B cell (primary cell): Measurements from ENCODE around the gene RSBN1L. TPM values are rescaled to one million over a fixed set of nuclear protein-coding genes. Genes with fewer than 3 reads are reported as not detected.
A peak's percentile ranks its signal among the peaks of the same experiment; 100 is the strongest.

Source experiments
- ATAC-seq: fragments of 200-7000 bp; cut with Tn5 transposase; one replicate; pipeline ENCODE4 v1.10.0; 2021; ENCODE audit warnings: low read depth, mild to moderate bottlenecking, moderate number of reproducible peaks, moderate library complexity
- CTCF ChIA-PET: fragments of 350-600 bp; sonication (Branson Sonifier 250); formaldehyde crosslinking; loops from one replicate; lab custom pipeline; 2021; ENCODE audit warnings: antibody characterized with exemption, inconsistent platforms; lab: Charles Lee
- POLR2A ChIA-PET: fragments of 350-600 bp; sonication (Branson Sonifier 250); formaldehyde crosslinking; loops from one replicate; lab custom pipeline; 2021; ENCODE audit warnings: antibody characterized with exemption; lab: Charles Lee
- DNase-seq: peaks from one replicate; pipeline ENCODE4 v3.0.0; 2013
- H2AFZ ChIP-seq: 2 replicates; pipeline ENCODE4 v1.6.1; 2012; ENCODE audit warnings: mild to moderate bottlenecking, low read depth, low read length; ENCODE audit not compliant: insufficient read depth, poor library complexity, severe bottlenecking
- H3K27ac ChIP-seq, 2 donors: 1 replicate in 1 of 2; 2 replicates in 1 of 2; pipeline ENCODE4 v1.5.1; 2012 to 2013; ENCODE audit warnings: low read length in 2 of 2, mild to moderate bottlenecking in 2 of 2, moderate library complexity in 1 of 2
- H3K27me3 ChIP-seq, 4 experiments: fragments of 200-600 bp in 1 of 4; sonication (generic) in 1 of 4; replicated peaks in 1 of 4; 1 replicate in 2 of 4; 2 replicates in 2 of 4; pipeline versions ENCODE4 v1.6.1 to v1.7.0; 2013 to 2016; ENCODE audit warnings: low read length in 3 of 4, mild to moderate bottlenecking in 2 of 4, mixed read lengths in 1 of 4, moderate library complexity in 1 of 4; ENCODE audit not compliant: insufficient read depth in 4 of 4, control insufficient read depth in 3 of 4; ENCODE audit errors: control extremely low read depth in 1 of 4
- H3K36me3 ChIP-seq, 2 experiments: replicated peaks in 1 of 2; 1 replicate in 1 of 2; 2 replicates in 1 of 2; pipeline versions ENCODE4 v1.6.1 to v1.7.1; 2013; ENCODE audit warnings: low read length in 1 of 2; ENCODE audit not compliant: insufficient read depth in 2 of 2, control insufficient read depth in 1 of 2; ENCODE audit errors: control extremely low read depth in 1 of 2, extremely low read depth in 1 of 2
- H3K4me1 ChIP-seq, 2 donors: fragments of 200-600 bp in 1 of 2; sonication (generic) in 1 of 2; 1 replicate in 1 of 2; 2 replicates in 1 of 2; pipeline versions ENCODE4 v1.5.1 to v1.6.1; 2013 to 2017; ENCODE audit warnings: low read length in 2 of 2; ENCODE audit not compliant: control insufficient read depth in 2 of 2, insufficient read depth in 2 of 2
- H3K4me2 ChIP-seq: replicated peaks from 2 replicates; pipeline ENCODE3; 2012; ENCODE audit warnings: mild to moderate bottlenecking, low read depth, low read length; ENCODE audit not compliant: poor library complexity, severe bottlenecking
- H3K4me3 ChIP-seq, 5 experiments: fragments of 200-600 bp in 1 of 5; sonication (generic) in 1 of 5; 1 replicate in 3 of 5; 2 replicates in 2 of 5; pipeline versions ENCODE4 v1.5.1 to v1.7.0; 2011 to 2016; ENCODE audit warnings: low read length in 4 of 5, mild to moderate bottlenecking in 4 of 5, low read depth in 2 of 5, control low read depth in 1 of 5, moderate library complexity in 1 of 5; ENCODE audit not compliant: insufficient read depth in 1 of 5; ENCODE audit errors: control extremely low read depth in 1 of 5, extremely low read depth in 1 of 5
- H3K79me2 ChIP-seq: fragments of 200-600 bp; sonication (generic); one replicate; pipeline ENCODE4 v1.6.0; 2016; ENCODE audit warnings: low read length; ENCODE audit not compliant: control insufficient read depth, insufficient read depth
- H3K9ac ChIP-seq: fragments of 200-600 bp; sonication (generic); 2 replicates; pipeline ENCODE4 v1.6.1; 2017; ENCODE audit warnings: mild to moderate bottlenecking, low read length, moderate library complexity
- H3K9me3 ChIP-seq, 3 donors: one replicate each; pipeline versions ENCODE4 v1.6.1 to v1.7.1; 2013; ENCODE audit warnings: low read length in 2 of 3; ENCODE audit not compliant: control insufficient read depth in 2 of 3, insufficient read depth in 1 of 3; ENCODE audit errors: control extremely low read depth in 1 of 3
- H4K20me1 ChIP-seq: 2 replicates; pipeline ENCODE4 v1.6.0; 2012; ENCODE audit warnings: mild to moderate bottlenecking, low read length; ENCODE audit not compliant: insufficient read depth, control insufficient read depth, poor library complexity, severe bottlenecking
- H3K27ac Mint-ChIP-seq: one replicate; pipeline ENCODE4 v1.8.0; 2021; ENCODE audit warnings: mixed read lengths
- H3K27me3 Mint-ChIP-seq: one replicate; pipeline ENCODE4 v1.8.0; 2021; ENCODE audit warnings: mixed read lengths
- H3K4me1 Mint-ChIP-seq: one replicate; pipeline ENCODE4 v1.8.0; 2021; ENCODE audit warnings: mixed read lengths
- H3K4me3 Mint-ChIP-seq: one replicate; pipeline ENCODE4 v1.8.0; 2021; ENCODE audit warnings: mixed read lengths
- H3K9me3 Mint-ChIP-seq: one replicate; pipeline ENCODE4 v1.8.0; 2022; ENCODE audit warnings: mixed read lengths; ENCODE audit not compliant: insufficient read depth
- CTCF ChIP-seq: fragments of 200-600 bp; IDR thresholded peaks from one replicate; pipeline ENCODE4 v1.8.0; 2022; ENCODE audit warnings: antibody characterized with exemption, mild to moderate bottlenecking
- EZH2 ChIP-seq: IDR thresholded peaks from 2 replicates; pipeline ENCODE4 v1.6.1; 2012; ENCODE audit warnings: borderline replicate concordance, low read depth, mild to moderate bottlenecking, moderate library complexity, low read length; ENCODE audit not compliant: insufficient read depth, poor library complexity, severe bottlenecking
- WGBS: methylation state at CpG from one replicate; pipeline ENCODE4 v1.1.5; 2013; ENCODE audit warnings: missing lambda C conversion rate; ENCODE audit not compliant: insufficient coverage; 5-methylcytosine and 5-hydroxymethylcytosine counted together
- intact Hi-C: fragments of 100-400 bp; cut with micrococcal nuclease; formaldehyde crosslinking; loops from one replicate; pipeline ENCODE4 v1.10.0; 2022
- polyA minus RNA-seq: library from RNA; depleted of rRNA, polyadenylated mRNA; stranded (reverse); fragments of >200 nt; gene quantifications from 2 replicates; pipeline ENCODE4 v1.2.3, GENCODE V29; 2012
- polyA plus RNA-seq: library from polyadenylated mRNA; depleted of rRNA; stranded (reverse); fragments of >200 nt; gene quantifications from 2 replicates; pipeline ENCODE4 v1.2.3, GENCODE V29; 2012
- total RNA-seq, 2 donors: library from RNA; stranded (reverse); fragments of 120-200 nt in 1 of 2; gene quantifications; 1 replicate in 1 of 2; 2 replicates in 1 of 2; pipeline versions ENCODE4 v1.2.3 to v1.2.4, GENCODE V29; 2013 to 2022

The RSBN1L gene
- total RNA-seq, result 47.0 and 55.0 TPM in 2 replicates
- total RNA-seq (2013), result 51.1 TPM
- 15.1 and 17.0 TPM in 2 replicates for polyA plus RNA-seq
- 21.0 and 23.8 TPM in 2 replicates for polyA minus RNA-seq

GRCh38 chr7:77696057-77696642 lies at the start of gene RSBN1L:
Gene RSBN1L (plus strand): TSS chr7:77696459. CDS start chr7:77696470, 11 bp downstream.
- Histone ChIP-seq H3K4me2 (peak within 1 kb of the TSS; percentile 83), H3K4me1 (peaks cover 20 to 35% of the 10 kb centered on the region in 2 donors), H3K4me3 (peak within 1 kb of the TSS; percentile 72 to 100 (median 84)), H3K9ac (peak within 1 kb of the TSS; percentile 98), H2AFZ (peak within 1 kb of the TSS; percentile 100), H3K27ac (peak within 1 kb of the TSS; percentile 89 to 90), H3K36me3 (no peaks in the 10 kb centered on the region), H3K9me3 (no peaks in the 10 kb centered on the region), H3K27me3 (no peaks in the 10 kb centered on the region), H3K79me2 (peaks cover 69% of the 10 kb centered on the region), H4K20me1 (peaks cover 7% of the 10 kb centered on the region)
- Mint-ChIP-seq H3K4me3 (peak within 1 kb of the TSS; percentile 98), H3K27ac (peak within 1 kb of the TSS; percentile 97), H3K4me1 (peaks cover 52% of the 10 kb centered on the region), H3K9me3 (no peaks in the 10 kb centered on the region), H3K27me3 (no peaks in the 10 kb centered on the region)
- TF ChIP-seq EZH2 (no peak), CTCF (peak; percentile 61)
- DNase-seq (peak; percentile 97), ATAC-seq (peak; percentile 94)
- POLR2A ChIA-PET, result interaction anchor here (0.7 to 1.5 kb wide), 9 partner anchors 18 to 281 kb away, joined by 3 to 5 read pairs (median 3); no protein-coding TSS in a partner anchor
- under 1% methylated on average over 53 of the region's 53 CpGs for WGBS
- CTCF ChIA-PET, result interaction anchor here (1.0 to 4.4 kb wide), 9 partner anchors 9 to 207 kb away, joined by 3 to 23 read pairs (median 5); partner anchors contain the start of genes PHTF2 and TMEM60
- intact Hi-C loops, result loop anchor here (1.0 to 5.0 kb wide), 6 partner anchors 44 to 279 kb away; partner anchors contain the start of genes GSAP, PHTF2 and TMEM60

DNA sequence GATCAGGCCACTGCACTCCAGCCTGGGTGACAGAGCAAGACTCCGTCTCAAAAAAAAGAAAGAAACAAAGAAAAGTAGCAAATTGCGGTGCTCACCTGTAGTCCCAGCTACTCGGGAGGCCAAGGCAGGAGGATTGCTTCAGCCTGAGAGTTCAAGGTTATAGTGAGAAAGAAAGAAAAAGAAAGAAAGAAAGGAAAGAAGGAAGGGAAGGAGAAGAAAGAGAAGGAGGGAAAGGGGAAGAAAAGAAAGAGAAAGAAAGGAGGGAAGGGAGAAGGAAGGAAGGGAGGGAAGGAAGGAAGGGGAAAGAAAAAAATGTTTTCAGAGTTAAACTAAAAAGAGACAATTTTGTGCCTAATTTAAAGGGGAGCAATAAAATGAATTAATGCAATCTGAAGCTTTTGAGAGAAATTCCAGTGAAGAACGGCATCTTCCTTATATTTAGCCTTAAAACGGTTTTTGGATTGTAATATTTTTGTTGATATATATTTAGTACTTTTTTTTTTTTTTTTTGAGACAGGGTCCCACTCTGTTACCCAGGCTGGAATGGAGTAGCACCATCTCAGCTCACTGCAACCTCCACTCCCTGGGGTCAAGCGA lies 47.4 kb upstream of the RSBN1L start:
- Histone ChIP-seq H2AFZ (no peak overlapping the region), H3K79me2 (no peaks in the 10 kb centered on the region), H3K9ac (no peak overlapping the region), H3K27me3 (no peaks in the 10 kb centered on the region), H3K4me1 (no peaks in the 10 kb centered on the region), H3K4me3 (no peak overlapping the region), H3K27ac (no peak overlapping the region), H3K9me3 (no peaks in the 10 kb centered on the region), H3K36me3 (peaks cover 0 to 1% of the 10 kb centered on the region in 2 experiments), H4K20me1 (no peaks in the 10 kb centered on the region), H3K4me2 (no peak overlapping the region)
- intact Hi-C loops, result no loop called here
- no peaks in the 10 kb centered on the region for H3K27me3 Mint-ChIP-seq
- ChIA-PET CTCF (interaction anchor here (0.7 to 6.5 kb wide), 7 partner anchors 7 to 393 kb away, joined by 3 to 57 read pairs (median 8); partner anchors contain the start of gene RSBN1L), POLR2A (interaction anchor here (0.6 kb wide), 1 partner anchor 112 kb away, joined by 5 read pairs; the partner anchor contains the start of gene PTPN12)
- H3K4me1 Mint-ChIP-seq, result no peaks in the 10 kb centered on the region
- TF ChIP-seq CTCF (no peak), EZH2 (no peak)
- no peaks in the 10 kb centered on the region for H3K9me3 Mint-ChIP-seq
- no peak overlapping the region for H3K4me3 Mint-ChIP-seq
- ATAC-seq (no peak), DNase-seq (no peak)
- 100% methylated on average over 4 of the region's 6 CpGs for WGBS
- H3K27ac Mint-ChIP-seq, result no peak overlapping the region
